GM20000 (cell line): ENCODE results near the gene SLC15A4.
"Not testable (repeated sequence)": the region's sequence is repeated elsewhere in the genome, so short reads cannot be mapped to it uniquely, and the experiment has no call there.

Experiments
- DNase-seq: peaks from one replicate; pipeline ENCODE4 v3.0.0; 2012; ENCODE audit warnings: low spot score
- TF ChIP-seq, protein P1 (sequence below): IDR thresholded peaks from 2 replicates; pipeline ENCODE4 v1.5.1; 2012; ENCODE audit warnings: mild to moderate bottlenecking, control low read depth; ENCODE audit errors: extremely low read depth, missing control alignments

Gene SLC15A4

DNA sequence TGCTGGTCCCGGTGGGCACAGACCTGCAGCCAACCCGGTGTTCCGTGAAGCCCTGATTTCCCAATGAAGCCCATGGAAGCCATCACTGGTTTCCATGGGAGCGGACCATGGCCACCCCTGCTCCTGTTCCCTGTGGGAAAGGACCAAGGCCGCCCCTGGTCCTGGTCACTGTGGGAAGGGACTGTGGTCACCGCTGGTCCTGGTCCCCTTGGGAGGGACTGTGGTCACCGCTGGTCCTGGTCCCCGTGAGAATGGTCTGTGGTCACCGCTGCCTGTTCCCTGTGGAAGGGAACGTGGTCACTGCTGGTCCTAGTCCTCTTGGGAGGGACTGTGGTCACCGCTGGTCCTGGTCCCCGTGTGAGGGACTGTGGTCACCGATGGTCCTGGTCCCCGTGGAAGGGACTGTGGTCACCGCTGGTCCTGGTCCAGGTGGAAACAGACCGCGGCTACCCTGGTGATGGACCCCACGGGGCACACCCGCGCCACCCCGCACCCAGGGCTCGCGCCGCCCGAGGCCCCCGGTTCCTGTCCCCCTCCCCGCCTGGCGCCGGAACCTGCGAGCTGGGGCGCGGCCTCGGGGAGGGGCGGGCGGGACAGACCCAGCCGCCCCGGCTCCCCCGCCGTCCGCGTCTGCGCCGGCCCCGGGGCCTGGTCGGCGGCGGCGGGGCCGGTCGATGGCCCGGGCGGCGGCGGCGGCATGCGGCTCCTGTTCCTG lies 29.3 kb upstream of the SLC15A4 start, which contains the start of gene GLT1D1:
Gene GLT1D1, plus strand, starts transcription at position 594 of the 715 bp plus-strand sequence. Its CDS starts 104 bp downstream, at position 698.
- no peak for DNase-seq

DNA sequence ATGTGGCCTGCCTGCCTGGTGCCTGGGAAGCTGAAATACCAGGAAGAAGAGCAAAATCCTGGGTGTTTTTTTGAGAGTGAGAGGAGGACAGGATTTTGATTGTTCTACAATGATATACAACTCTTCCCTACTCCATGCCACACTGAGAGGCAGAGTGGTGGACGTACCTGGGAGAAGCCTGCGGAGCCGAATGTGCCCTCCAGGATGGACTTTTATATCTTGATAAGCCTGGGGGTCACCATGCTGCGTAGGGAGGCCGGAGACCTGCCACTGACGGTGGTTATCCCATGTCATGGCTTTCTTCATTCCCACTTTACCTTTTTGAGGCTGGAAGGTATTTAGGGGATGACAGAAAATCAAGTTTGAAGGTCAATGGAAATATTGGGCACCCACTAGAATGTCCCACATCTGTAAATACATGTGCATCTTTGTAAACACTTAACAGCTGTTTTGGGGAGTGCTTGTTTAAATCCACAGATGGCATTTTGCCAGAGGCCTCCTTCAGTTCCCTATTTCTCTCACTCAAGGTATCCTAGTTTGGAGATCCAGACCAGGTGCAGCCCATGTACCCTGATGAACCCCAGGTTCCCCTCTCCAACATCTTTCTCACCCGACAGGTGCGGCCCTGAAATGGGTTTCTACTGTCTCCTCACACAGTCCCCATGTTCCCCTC lies 28.4 kb upstream of the SLC15A4 start:
- TF ChIP-seq, protein P1, sequence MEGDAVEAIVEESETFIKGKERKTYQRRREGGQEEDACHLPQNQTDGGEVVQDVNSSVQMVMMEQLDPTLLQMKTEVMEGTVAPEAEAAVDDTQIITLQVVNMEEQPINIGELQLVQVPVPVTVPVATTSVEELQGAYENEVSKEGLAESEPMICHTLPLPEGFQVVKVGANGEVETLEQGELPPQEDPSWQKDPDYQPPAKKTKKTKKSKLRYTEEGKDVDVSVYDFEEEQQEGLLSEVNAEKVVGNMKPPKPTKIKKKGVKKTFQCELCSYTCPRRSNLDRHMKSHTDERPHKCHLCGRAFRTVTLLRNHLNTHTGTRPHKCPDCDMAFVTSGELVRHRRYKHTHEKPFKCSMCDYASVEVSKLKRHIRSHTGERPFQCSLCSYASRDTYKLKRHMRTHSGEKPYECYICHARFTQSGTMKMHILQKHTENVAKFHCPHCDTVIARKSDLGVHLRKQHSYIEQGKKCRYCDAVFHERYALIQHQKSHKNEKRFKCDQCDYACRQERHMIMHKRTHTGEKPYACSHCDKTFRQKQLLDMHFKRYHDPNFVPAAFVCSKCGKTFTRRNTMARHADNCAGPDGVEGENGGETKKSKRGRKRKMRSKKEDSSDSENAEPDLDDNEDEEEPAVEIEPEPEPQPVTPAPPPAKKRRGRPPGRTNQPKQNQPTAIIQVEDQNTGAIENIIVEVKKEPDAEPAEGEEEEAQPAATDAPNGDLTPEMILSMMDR, result no peak
- no peak for DNase-seq

More for the DNA sequence above, 29.3 kb upstream of the SLC15A4 start, which contains the start of gene GLT1D1:
- TF ChIP-seq, protein P1, result no peak

DNA sequence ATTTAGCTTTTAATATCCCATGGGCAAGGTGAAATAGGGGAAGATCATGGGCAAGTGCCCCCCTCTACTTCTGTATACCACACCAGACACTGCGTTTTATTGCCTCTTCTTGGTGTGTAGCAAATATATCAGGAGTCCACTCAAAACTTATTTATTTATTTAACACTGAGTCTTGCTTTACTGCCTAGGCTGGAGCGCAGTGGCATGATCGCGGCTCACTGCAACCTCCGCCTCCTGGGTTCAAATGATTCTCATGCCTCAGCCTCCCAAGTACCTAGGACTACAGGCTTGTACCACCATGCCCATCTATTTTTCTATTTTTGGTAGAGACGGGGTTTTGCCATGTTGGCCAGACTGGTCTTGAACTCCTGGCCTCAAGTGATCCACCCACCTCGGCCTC lies 27.7 kb upstream of the SLC15A4 start:
- not testable (repeated sequence) for DNase-seq

DNA sequence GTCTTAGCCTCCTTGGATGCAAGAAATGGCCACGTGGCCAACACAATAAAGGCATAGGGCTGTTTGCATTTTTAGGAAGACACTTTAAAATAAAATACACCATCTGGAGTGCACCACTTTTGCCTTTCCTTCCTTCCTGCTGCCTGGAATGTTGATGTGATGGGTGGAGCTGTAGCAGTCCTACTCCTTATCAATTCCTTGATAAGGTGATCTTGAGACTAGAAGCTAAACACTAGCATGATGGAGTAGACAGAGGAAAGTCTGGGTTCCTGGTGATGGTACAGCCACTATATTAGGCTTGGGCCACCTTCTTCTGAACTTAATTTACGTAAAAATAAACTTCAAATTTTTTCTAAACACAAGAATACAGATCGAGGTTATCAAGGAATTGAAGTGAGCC lies 26.6 kb upstream of the SLC15A4 start:
- TF ChIP-seq, protein P1, result no peak

DNA sequence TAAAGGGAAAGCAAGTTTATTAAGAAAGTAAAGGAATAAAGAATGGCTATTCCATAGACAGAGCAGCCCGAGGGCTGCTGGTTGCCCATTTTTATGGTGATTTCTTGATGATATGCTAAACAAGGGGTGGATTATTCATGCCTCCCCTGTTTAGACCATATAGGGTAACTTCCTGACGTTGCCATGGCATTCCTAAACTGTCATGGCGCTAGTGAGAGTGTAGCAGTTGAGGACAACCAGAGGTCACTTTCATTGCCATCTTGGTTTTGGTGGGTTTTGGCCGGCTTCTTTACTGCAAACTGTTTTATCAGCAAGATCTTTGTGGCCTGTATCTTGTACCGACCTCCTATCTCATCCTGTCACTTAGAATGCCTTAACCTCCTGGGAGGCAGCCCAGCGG lies 26.0 kb upstream of the SLC15A4 start:
- DNase-seq, result not testable (repeated sequence)

More for the DNA sequence above, 26.6 kb upstream of the SLC15A4 start:
- no peak for DNase-seq

DNA sequence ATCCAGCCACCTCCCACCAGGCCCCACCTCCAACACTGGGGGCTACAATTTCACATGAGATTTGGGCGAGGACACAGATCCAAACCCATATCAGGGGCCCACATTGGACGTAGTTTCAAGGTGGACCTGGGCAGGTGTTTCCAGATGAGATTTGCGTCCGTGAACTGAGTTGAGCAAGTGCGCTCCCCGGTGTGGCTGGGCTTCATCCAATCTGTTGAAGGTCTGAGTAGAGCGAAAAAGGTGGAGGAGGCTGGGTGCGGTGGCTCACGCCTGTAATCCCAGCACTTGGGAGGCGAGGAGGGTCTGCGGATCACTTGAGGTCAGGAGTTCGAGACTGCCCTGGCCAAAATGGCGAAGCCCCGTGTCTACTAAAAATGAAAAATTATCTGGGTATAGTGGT lies 24.6 kb upstream of the SLC15A4 start:
- no peak for DNase-seq
- TF ChIP-seq, protein P1, result no peak

DNA sequence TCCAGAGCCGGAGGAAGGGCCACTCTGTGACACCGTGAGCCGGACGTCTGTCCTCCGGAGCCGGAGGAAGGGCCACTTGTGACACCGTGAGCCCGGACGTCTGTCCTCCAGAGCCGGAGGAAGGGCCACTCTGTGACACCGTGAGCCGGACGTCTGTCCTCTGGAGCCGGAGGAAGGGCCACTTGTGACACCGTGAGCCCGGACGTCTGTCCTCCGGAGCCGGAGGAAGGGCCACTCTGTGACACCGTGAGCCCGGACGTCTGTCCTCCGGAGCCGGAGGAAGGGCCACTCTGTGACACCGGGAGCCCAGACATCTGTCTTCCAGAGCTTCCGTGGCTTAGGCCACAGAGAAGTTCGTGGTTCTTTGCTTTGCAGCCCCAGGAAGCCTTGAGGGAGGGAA lies 22.9 kb upstream of the SLC15A4 start:
- not testable (repeated sequence) for DNase-seq

DNA sequence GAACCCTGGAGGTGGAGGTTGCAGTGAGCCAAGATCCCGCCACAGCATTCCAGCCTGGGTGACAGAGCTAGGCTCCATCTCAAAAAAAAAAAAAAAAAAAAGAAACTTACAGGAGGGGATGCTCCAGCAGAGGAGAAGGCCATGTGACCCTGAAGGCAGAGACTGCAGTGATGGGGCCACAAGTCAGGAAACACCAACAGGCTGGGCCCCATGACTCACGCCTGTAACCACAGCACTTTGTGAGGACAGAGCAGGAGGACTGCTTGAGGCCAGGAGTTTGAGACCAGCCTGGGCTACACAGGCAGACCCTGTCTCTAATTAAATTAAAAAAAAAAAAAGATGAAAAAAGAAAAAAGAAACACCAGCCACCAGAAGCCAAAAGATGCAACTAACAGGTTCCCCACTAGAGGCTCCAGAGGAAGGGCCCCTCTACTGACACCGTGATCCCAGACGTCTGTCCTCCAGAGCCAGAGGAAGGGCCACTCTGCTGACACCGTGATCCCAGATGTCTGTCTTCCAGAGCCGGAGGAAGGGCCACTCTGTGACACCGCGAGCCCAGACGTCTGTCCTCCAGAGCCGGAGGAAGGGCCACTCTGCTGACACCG lies 20.4 kb upstream of the SLC15A4 start:
- DNase-seq, result no peak
- TF ChIP-seq, protein P1, result no peak

DNA sequence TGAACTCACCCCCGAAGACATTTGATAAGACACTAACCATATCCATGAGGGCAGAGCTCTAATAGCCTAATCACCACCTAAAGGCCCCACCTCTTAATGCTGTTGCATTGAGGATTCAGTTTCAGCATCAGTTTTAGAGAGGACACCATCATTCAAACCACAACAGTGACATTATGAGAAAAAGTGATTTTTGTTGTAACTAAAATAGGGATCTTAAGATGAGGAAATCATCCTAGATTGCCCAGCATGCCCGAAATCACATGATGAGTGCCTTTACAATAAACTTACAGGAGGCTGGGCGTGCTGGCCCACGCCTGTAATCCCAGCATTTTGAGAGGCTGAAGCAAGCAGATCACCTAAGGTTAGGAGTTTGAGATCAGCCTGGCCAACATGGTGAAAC lies 19.8 kb upstream of the SLC15A4 start:
- DNase-seq, result no peak
- TF ChIP-seq, protein P1, result no peak
